HG02798 (cell line): ENCODE measurements around the gene SEMA3A.

Source experiments
- ATAC-seq: cut with Tn5 transposase; IDR thresholded peaks from one replicate; pipeline ENCODE4 v1.9.1; 2021; ENCODE audit warnings: mild to moderate bottlenecking; ENCODE audit not compliant: unreplicated experiment, poor library complexity

The SEMA3A gene

GRCh38 chr7:84199216-84199615 lies 4.6 kb upstream of the SEMA3A start:
- no peak for ATAC-seq

- ATAC-seq, result no peak
Observed at GRCh38 chr7:84196084-84196503, 1.5 kb upstream of the SEMA3A start.

- ATAC-seq, result peak; percentile 5
Observed at GRCh38 chr7:84195295-84196060, 889 bp upstream of the SEMA3A start.

DNA sequence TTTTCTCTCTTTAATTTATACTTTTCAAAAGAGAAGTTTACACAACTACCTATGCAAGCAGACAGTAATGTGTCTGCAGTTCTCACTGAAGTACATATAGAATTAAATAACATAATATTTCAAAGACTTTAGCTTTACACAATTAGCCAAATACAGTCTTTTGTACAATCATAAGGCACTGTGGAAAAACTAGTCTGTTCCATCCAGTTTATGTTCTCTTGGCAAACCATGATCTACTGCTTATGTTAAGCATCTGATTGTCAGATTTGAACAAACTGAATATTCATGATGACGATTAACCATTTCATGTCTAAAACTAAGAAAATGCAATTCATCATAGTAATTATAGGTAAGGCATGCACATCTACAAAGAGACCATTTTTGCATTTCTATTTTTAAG lies 842 bp downstream of the SEMA3A start:
- no peak for ATAC-seq

- no peak for ATAC-seq
Observed at GRCh38 chr7:84191842-84192241, 2.7 kb downstream of the SEMA3A start.

DNA sequence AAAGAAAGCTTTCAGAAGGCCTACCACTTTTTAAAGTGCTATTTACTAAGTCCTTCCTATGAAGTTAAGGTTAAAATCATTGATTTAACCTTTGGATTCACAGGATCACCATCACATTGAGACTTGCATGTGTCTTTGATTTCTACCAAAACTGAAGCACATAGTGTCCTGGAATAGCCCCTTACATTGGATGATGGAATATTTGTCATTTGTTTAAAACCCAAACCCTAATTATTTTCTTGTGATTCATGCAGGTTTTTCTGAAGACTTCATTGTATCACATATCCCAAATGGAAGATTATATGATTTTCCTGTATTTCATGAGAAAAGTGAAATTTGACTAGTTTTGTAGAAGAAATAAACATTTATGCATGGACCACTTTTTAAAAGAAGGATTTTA lies 3.3 kb downstream of the SEMA3A start:
- ATAC-seq, result no peak

DNA sequence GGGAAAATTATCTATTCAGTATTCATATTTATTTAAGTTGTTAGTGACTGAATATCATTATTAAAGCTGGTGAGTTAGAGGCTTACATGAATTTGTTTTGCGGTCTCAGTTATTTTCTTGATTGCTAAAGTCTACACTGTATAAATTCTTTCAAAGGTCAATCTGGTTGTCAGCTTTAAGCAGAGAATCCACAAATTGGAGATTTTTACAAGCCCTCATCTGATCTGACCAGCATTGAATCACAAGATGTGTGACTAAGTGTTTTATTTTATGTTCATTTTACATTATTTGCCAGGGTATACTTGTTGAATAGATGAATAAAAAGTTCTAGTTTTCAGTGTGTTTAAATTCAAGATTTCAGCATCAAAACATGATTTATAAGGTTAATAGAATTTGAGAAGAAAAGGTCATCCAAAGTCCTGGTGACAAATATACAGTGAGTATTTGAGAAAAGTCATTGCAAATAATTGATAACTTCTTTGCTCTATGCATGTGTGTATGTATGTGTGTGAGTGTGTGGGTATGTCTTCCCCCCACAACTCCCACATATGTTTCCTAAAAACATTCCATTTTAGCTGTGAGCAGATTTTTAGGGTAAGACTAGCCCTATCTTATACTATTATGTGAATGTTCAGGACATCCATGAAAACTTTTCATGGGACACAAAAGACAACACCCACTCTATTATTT lies 4.4 kb downstream of the SEMA3A start:
- no peak for ATAC-seq

DNA sequence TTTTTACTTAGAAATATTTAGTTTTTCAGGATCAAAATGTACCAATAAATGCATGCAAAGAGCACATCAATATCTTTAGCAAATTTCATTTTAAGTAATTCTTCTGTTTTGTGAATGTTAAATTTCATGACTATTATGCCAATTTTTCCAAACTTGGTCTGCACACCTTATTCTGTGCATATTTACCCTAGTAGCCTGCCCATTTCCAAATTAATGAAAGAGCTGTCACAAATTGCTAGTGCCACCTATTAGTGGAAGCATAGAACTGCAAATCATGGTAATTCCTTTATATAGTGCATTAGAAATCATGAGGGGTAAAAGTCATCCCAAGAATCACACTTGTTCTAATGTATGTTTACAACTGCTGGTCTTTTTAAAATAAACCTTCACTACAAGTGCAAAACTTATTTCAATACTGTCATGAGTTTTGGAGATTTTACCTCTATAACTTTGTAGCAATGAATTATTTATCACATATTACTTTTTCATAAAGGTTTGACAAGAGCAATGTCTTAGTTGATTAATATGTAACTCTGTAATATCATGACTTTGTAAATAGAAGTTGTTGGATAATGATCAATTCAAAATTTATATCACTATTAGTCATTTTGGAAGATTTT lies 5.7 kb downstream of the SEMA3A start:
- no peak for ATAC-seq

DNA sequence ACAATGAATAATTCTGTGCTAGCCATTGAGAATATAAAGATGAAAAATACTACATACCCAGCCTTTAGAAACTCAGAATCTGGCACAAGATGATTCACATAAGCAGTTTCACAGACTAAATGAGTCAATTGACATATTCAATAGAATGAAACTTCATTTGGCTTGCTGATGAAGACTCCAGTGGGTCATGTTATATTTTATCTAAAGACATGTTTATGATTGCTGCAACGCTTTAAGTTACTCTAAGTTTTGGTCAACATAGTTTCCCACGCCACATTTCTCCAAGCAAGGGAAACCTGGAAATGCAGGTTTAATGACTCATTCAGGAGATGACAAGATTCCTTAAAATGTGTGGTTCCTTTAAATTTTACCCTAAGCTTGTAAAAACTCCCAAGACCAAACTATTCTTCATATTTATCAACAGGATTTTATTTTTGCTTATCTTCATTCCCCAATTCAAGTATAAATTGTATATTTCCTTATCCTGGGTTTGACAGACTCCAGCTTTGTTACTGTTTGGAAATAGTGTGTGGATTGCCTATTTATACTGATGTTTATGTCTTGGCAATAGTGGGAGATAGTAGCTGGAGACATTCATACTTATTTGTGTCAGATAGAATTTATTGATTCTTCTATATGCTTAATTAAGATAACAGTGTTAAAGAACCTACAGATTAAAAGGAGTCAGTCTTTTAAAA lies 6.6 kb downstream of the SEMA3A start:
- no peak for ATAC-seq

GRCh38 chr7:84187087-84187805 lies 7.3 kb downstream of the SEMA3A start:
- no peak for ATAC-seq

DNA sequence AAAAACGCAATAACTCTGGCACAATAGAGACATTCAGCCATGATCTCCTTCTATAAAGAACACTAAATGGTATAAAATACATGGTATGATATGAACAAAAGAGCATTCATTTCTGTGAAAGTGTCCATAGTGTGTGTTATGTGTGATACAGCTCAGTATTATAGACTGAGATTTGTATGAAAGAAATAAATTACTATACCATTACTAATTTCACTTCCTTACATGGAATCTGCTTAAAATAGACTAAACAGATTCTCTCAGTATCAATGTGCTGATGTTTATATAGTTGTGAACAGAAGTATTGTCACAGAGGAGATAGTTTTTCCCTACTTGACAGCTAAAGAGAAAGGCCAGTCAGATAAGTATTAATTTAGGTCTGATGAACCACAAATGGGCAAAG lies 10.8 kb downstream of the SEMA3A start:
- ATAC-seq, result no peak

- no peak for ATAC-seq
Observed at GRCh38 chr7:84182301-84182700, 12.3 kb downstream of the SEMA3A start.

DNA sequence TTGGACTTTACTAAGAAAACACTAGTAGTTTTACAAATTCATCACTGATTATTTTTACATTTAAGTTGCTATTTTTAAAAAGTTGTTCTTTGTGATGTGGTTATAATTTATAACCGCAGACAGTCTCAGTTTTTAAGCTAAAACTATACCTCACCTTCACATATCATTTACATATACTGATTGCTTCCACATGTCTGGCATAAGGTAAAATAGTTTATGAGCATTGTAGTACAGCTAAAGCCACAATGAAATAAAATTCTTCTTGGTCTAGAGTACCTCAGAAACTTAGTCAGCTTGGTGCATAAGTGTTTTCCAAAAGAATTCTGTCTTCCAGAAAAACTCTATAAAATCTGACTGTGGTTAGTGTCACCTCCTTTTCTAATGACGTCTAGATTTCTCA lies 13.0 kb downstream of the SEMA3A start:
- ATAC-seq, result no peak

DNA sequence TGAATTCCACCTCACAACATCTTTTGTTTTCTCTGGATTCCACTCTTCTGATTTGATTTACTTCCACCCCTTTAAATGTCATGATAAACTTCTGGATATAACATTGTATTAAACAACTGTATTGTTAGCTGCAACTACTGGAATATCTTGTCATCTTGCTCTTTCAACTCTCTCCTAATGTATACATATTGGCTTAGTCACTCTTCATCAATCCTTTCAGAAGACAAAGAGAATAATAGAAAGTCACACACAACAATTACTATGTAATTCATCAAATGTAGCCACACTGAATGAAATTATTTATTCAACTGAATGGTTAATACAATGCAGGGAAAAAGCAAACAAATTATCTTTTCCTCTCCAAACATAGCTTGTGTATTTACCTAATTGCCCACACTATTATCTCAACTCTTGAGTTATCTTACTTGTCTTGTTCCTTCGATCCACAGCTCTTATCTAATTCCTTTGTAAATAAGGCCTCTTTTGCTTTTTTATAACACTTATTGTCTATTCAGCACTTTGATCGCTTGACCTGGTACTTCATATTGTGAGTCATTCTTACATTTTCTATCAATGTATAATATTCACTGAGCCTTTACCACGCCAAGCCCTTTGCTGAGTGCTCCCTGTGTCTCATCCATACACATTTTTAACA lies 16.7 kb downstream of the SEMA3A start:
- no peak for ATAC-seq

GRCh38 chr7:84176716-84177115 lies 17.9 kb downstream of the SEMA3A start:
- no peak for ATAC-seq

- ATAC-seq, result no peak
Observed at GRCh38 chr7:84175461-84175860, 19.1 kb downstream of the SEMA3A start.

- ATAC-seq, result no peak
Observed at GRCh38 chr7:84170646-84171045, 23.9 kb downstream of the SEMA3A start.

GRCh38 chr7:84162584-84162983 lies 32.0 kb downstream of the SEMA3A start:
- no peak for ATAC-seq

GRCh38 chr7:84162125-84162524 lies 32.5 kb downstream of the SEMA3A start:
- no peak for ATAC-seq

DNA sequence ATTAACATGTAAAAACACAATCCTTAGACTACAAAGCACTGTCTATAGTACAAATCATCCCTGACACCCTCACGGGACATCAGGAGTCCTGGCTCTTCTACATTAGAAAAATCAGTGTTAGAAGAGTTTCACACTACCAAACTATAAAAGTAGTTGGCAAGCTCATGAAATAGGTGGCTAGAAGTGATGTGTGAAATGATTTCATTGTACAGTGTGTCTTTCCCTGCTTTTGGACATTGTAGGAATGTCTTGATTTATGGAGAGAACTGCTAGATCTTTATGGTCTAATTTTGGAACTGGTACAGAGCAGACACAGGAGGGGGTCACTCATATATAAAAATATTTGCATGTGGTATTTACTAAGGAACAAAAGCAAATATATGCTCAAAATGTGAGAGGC lies 33.2 kb downstream of the SEMA3A start:
- no peak for ATAC-seq
